Body of pancreas (tissue), 4 donors: Measurements from ENCODE around the gene DENND4B.

ENCODE experiments used
- CTCF ChIP-seq, 7 experiments: fragments of 450-650 bp in 4 of 7; fragments of 200-600 bp in 3 of 7; sonication (generic) in 3 of 7; IDR thresholded peaks; one replicate each; pipeline ENCODE4 v1.5.1; 2016 to 2019; ENCODE audit warnings: antibody characterized with exemption in 7 of 7
- POLR2A ChIP-seq, 3 donors: fragments of 450-650 bp; IDR thresholded peaks; one replicate each; pipeline ENCODE4 v1.6.1; 2016; ENCODE audit warnings: antibody characterized with exemption in 3 of 3, mild to moderate bottlenecking in 2 of 3

- no peak for TF ChIP-seq CTCF (IDR thresholded peaks at IDR 0.05)
- no peak for TF ChIP-seq POLR2A (IDR thresholded peaks at IDR 0.05)
Measured at GRCh38 chr1:153961421-153961820, 14.9 kb upstream of the DENND4B start.
